H1 (cell line): ENCODE data around the gene SLC13A4. TPM values are rescaled to one million over a fixed set of nuclear protein-coding genes. Genes with fewer than 3 reads are reported as not detected.

ENCODE experiments used
- CTCF ChIA-PET: fragments of 300-600 bp; sonication (Branson Sonifier 250); formaldehyde crosslinking; loops from one replicate; lab custom pipeline; 2021; ENCODE audit not compliant: partially characterized antibody; lab: Charles Lee
- POLR2A ChIA-PET: fragments of 300-600 bp; sonication (Branson Sonifier 250); formaldehyde crosslinking; loops from one replicate; lab custom pipeline; 2021; ENCODE audit warnings: inconsistent platforms; ENCODE audit not compliant: partially characterized antibody; lab: Charles Lee
- DNase-seq, 2 experiments: peaks; one replicate each; pipeline versions ENCODE4 v3.0.0 to v3.0.0-alpha.2; 2010 to 2022; ENCODE audit warnings: low spot score in 2 of 2, low read depth in 1 of 2, mixed read lengths in 1 of 2
- FAIRE-seq: peaks from 2 replicates; lab custom pipeline; 2011; peaks lifted over from hg19 to GRCh38; lab: Jason Lieb, UNC
- H2AFZ ChIP-seq: 2 replicates; pipeline ENCODE4 v1.8.1; 2012; ENCODE audit warnings: low read length, inconsistent platforms
- H2AK5ac ChIP-seq: 2 replicates; pipeline ENCODE4 v1.6.1; 2013; ENCODE audit warnings: low read depth, low read length
- H2BK120ac ChIP-seq: replicated peaks from 2 replicates; pipeline ENCODE3; 2013; ENCODE audit warnings: low read depth, low read length, inconsistent platforms
- H2BK12ac ChIP-seq: 2 replicates; pipeline ENCODE4 v1.6.1; 2013; ENCODE audit warnings: low read depth, low read length
- H2BK15ac ChIP-seq: 2 replicates; pipeline ENCODE4 v1.6.1; 2013; ENCODE audit warnings: low read length
- H2BK20ac ChIP-seq: 2 replicates; pipeline ENCODE4 v1.6.1; 2013; ENCODE audit warnings: low read length
- H2BK5ac ChIP-seq: 2 replicates; pipeline ENCODE4 v1.6.1; 2013; ENCODE audit warnings: low read depth, low read length
- H3K14ac ChIP-seq: 2 replicates; pipeline ENCODE4 v1.6.1; 2013; ENCODE audit warnings: inconsistent platforms; ENCODE audit not compliant: insufficient read length
- H3K18ac ChIP-seq: 2 replicates; pipeline ENCODE4 v1.6.1; 2013; ENCODE audit warnings: low read length; ENCODE audit errors: extremely low read depth
- H3K23ac ChIP-seq: 2 replicates; pipeline ENCODE4 v1.6.1; 2013; ENCODE audit warnings: inconsistent platforms; ENCODE audit not compliant: insufficient read length
- H3K23me2 ChIP-seq: 2 replicates; pipeline ENCODE4 v1.6.1; 2013; ENCODE audit warnings: low read depth, low read length
- H3K27ac ChIP-seq: 2 replicates; pipeline ENCODE4 v1.6.1; 2011; ENCODE audit warnings: low read depth, low read length, inconsistent platforms
- H3K27me3 ChIP-seq, 4 experiments: replicated peaks in 1 of 4; 1 replicate in 1 of 4; 2 replicates in 3 of 4; pipeline versions ENCODE4 v1.6.1 to v1.8.1; 2011 to 2013; ENCODE audit warnings: low read length in 3 of 4, mild to moderate bottlenecking in 3 of 4, inconsistent platforms in 2 of 4, mixed read lengths in 2 of 4, moderate library complexity in 1 of 4; ENCODE audit not compliant: control insufficient read depth in 3 of 4, insufficient read depth in 3 of 4; ENCODE audit errors: extremely low read depth in 1 of 4
- H3K36me3 ChIP-seq, 4 experiments: 2 replicates each; pipeline versions ENCODE4 v1.6.1 to v1.8.1; 2011 to 2013; ENCODE audit warnings: mild to moderate bottlenecking in 4 of 4, low read length in 3 of 4, moderate library complexity in 2 of 4, control low read depth in 1 of 4, inconsistent platforms in 1 of 4; ENCODE audit not compliant: insufficient read depth in 4 of 4, control insufficient read depth in 2 of 4
- H3K4ac ChIP-seq: replicated peaks from 2 replicates; pipeline ENCODE3; 2013; ENCODE audit warnings: low read length, low read depth, mixed read lengths, inconsistent platforms; ENCODE audit not compliant: insufficient read length
- H3K4me1 ChIP-seq, 4 experiments: replicated peaks in 1 of 4; 1 replicate in 1 of 4; 2 replicates in 3 of 4; pipeline versions ENCODE4 v1.6.1 to v1.8.1; 2011 to 2013; ENCODE audit warnings: low read length in 3 of 4, inconsistent platforms in 2 of 4, mixed read lengths in 1 of 4; ENCODE audit not compliant: insufficient read depth in 4 of 4, control insufficient read depth in 3 of 4
- H3K4me2 ChIP-seq, 2 experiments: 2 replicates each; pipeline versions ENCODE4 v1.6.1 to v1.8.1; 2011 to 2013; ENCODE audit warnings: low read depth in 2 of 2, low read length in 2 of 2, control low read depth in 1 of 2, inconsistent platforms in 1 of 2, mild to moderate bottlenecking in 1 of 2; ENCODE audit not compliant: insufficient read depth in 1 of 2
- H3K4me3 ChIP-seq, 4 experiments: fragments of 200-600, 300-600 bp in 1 of 4; sonication (generic), shearing (Covaris generic), sonication (Bioruptor Twin) in 1 of 4; 2 replicates each; pipeline versions ENCODE4 v1.5.1 to v1.8.1; 2011 to 2016; ENCODE audit warnings: low read length in 4 of 4, low read depth in 3 of 4, control low read depth in 2 of 4, inconsistent platforms in 2 of 4, mild to moderate bottlenecking in 2 of 4, mixed read lengths in 1 of 4, moderate library complexity in 1 of 4; ENCODE audit not compliant: insufficient read depth in 2 of 4; ENCODE audit errors: extremely low read depth in 1 of 4
- H3K56ac ChIP-seq: replicated peaks from 2 replicates; pipeline ENCODE3; 2013; ENCODE audit warnings: low read depth, mild to moderate bottlenecking, mixed read lengths, low read length, inconsistent platforms; ENCODE audit not compliant: insufficient read length
- H3K79me1 ChIP-seq: 2 replicates; pipeline ENCODE4 v1.6.1; 2013; ENCODE audit warnings: low read depth, low read length, control low read depth
- H3K79me2 ChIP-seq, 2 experiments: 2 replicates each; pipeline versions ENCODE4 v1.6.1 to v1.8.1; 2012 to 2013; ENCODE audit warnings: low read length in 2 of 2, mild to moderate bottlenecking in 2 of 2, inconsistent platforms in 1 of 2; ENCODE audit not compliant: insufficient read depth in 2 of 2, control insufficient read depth in 1 of 2
- H3K9ac ChIP-seq, 4 experiments: replicated peaks in 1 of 4; 1 replicate in 1 of 4; 2 replicates in 3 of 4; pipeline versions ENCODE4 v1.6.1 to v1.8.1; 2011 to 2013; ENCODE audit warnings: low read depth in 3 of 4, low read length in 3 of 4, control low read depth in 2 of 4, mild to moderate bottlenecking in 2 of 4, moderate library complexity in 2 of 4, inconsistent platforms in 1 of 4; ENCODE audit errors: extremely low read depth in 1 of 4
- H3K9me3 ChIP-seq, 2 experiments: 2 replicates each; pipeline versions ENCODE4 v1.6.1 to v1.8.1; 2012 to 2013; ENCODE audit warnings: mild to moderate bottlenecking in 2 of 2, moderate library complexity in 2 of 2, control low read depth in 1 of 2, inconsistent platforms in 1 of 2, low read depth in 1 of 2, low read length in 1 of 2, mixed read lengths in 1 of 2; ENCODE audit not compliant: insufficient read depth in 2 of 2
- H4K20me1 ChIP-seq, 2 experiments: replicated peaks in 1 of 2; 2 replicates each; pipeline versions ENCODE3 to v1.8.1; 2011 to 2013; ENCODE audit warnings: inconsistent platforms in 2 of 2, low read length in 2 of 2, mild to moderate bottlenecking in 1 of 2; ENCODE audit not compliant: insufficient read depth in 2 of 2, control insufficient read depth in 1 of 2
- H4K5ac ChIP-seq: 2 replicates; pipeline ENCODE4 v1.6.1; 2013; ENCODE audit warnings: low read length, low read depth, mixed read lengths, inconsistent platforms; ENCODE audit not compliant: insufficient read length
- H4K8ac ChIP-seq: 2 replicates; pipeline ENCODE4 v1.8.0; 2013; ENCODE audit warnings: mild to moderate bottlenecking, moderate library complexity, low read length, inconsistent platforms; ENCODE audit not compliant: insufficient read depth; ENCODE audit errors: extremely low read depth
- H4K91ac ChIP-seq: replicated peaks from 2 replicates; pipeline ENCODE3; 2013; ENCODE audit warnings: low read length, mixed read lengths, inconsistent platforms; ENCODE audit not compliant: insufficient read length
- BACH1 ChIP-seq: IDR thresholded peaks from 2 replicates; pipeline ENCODE4 v1.6.1; 2012; ENCODE audit warnings: low read length, improper control_type of control experiment
- BRCA1 ChIP-seq: IDR thresholded peaks from 2 replicates; pipeline ENCODE4 v1.6.1; 2012; ENCODE audit warnings: low read depth, low read length, improper control_type of control experiment
- CBX5 ChIP-seq: fragments of 300-800, 300-1000 bp; sonication (generic); IDR thresholded peaks from 2 replicates; pipeline ENCODE4 v1.7.1; 2016; ENCODE audit warnings: antibody characterized with exemption, low read length, low read depth
- EGR1 ChIP-seq: IDR thresholded peaks from 2 replicates; pipeline ENCODE4 v1.6.1; 2011; ENCODE audit warnings: low read depth, low read length, borderline replicate concordance
- JUN ChIP-seq: IDR thresholded peaks from 2 replicates; pipeline ENCODE4 v1.6.1; 2011; ENCODE audit warnings: low read depth, mild to moderate bottlenecking, improper control_type of control experiment, low read length
- KDM5A ChIP-seq: fragments of 200-600 bp; IDR thresholded peaks from 2 replicates; pipeline ENCODE4 v1.7.1; 2012; ENCODE audit warnings: mild to moderate bottlenecking, low read length, inconsistent platforms, mixed read lengths
- MAFK ChIP-seq: IDR thresholded peaks from 2 replicates; pipeline ENCODE4 v1.6.1; 2012; ENCODE audit warnings: low read depth, mild to moderate bottlenecking, improper control_type of control experiment, low read length
- NANOG ChIP-seq: IDR thresholded peaks from 2 replicates; pipeline ENCODE4 v1.6.1; 2011; ENCODE audit warnings: low read length, low read depth, mild to moderate bottlenecking, inconsistent platforms; ENCODE audit not compliant: insufficient read depth, poor library complexity, severe bottlenecking
- RBBP5 ChIP-seq: IDR thresholded peaks from 2 replicates; pipeline ENCODE4 v1.7.1; 2012; ENCODE audit warnings: low read depth, mild to moderate bottlenecking, inconsistent platforms, low read length, moderate library complexity, borderline replicate concordance
- RFX5 ChIP-seq: IDR thresholded peaks from 2 replicates; pipeline ENCODE4 v1.6.1; 2011; ENCODE audit warnings: low read depth, low read length, improper control_type of control experiment, borderline replicate concordance
- SAP30 ChIP-seq: fragments of 300-600 bp; sonication (generic); IDR thresholded peaks from 2 replicates; pipeline ENCODE4 v1.7.1; 2012; ENCODE audit warnings: low read length, moderate library complexity, mild to moderate bottlenecking, inconsistent platforms; ENCODE audit not compliant: insufficient read depth, insufficient replicate concordance
- SIX5 ChIP-seq: IDR thresholded peaks from 2 replicates; pipeline ENCODE4 v1.6.1; 2011; ENCODE audit warnings: mild to moderate bottlenecking, low read depth, low read length
- SP4 ChIP-seq: IDR thresholded peaks from 2 replicates; pipeline ENCODE4 v1.6.1; 2012; ENCODE audit warnings: low read length, inconsistent platforms
- SUZ12 ChIP-seq: fragments of 200-600 bp; sonication (generic); IDR thresholded peaks from 2 replicates; pipeline ENCODE4 v1.6.1; 2012; ENCODE audit warnings: mild to moderate bottlenecking, inconsistent platforms, low read length, moderate library complexity, mixed read lengths
- TAF7 ChIP-seq: optimal IDR thresholded peaks from 2 replicates; pipeline ENCODE3; 2011; ENCODE audit warnings: low read depth, mild to moderate bottlenecking, inconsistent platforms, low read length, moderate library complexity, borderline replicate concordance
- WGBS, 2 experiments: shearing (Covaris generic) in 1 of 2; methylation state at CpG; one replicate each; pipeline versions ENCODE4 v1.1.6 to v1.1.7; 2013 to 2015; ENCODE audit warnings: low lambda C conversion rate in 2 of 2, mixed read lengths in 2 of 2, inconsistent platforms in 1 of 2, low coverage in 1 of 2, missing lambda C conversion rate in 1 of 2; ENCODE audit not compliant: insufficient replicate concordance in 2 of 2, insufficient coverage in 1 of 2, insufficient read length in 1 of 2; ENCODE audit errors: extremely low coverage in 1 of 2, missing lambda C conversion rate in 1 of 2; 5-methylcytosine and 5-hydroxymethylcytosine counted together
- polyA plus RNA-seq, 7 experiments: library from polyadenylated mRNA; depleted of rRNA in 3 of 7; stranded (reverse) in 5 of 7; unstranded in 2 of 7; fragments of >200 nt in 5 of 7; fragments of 200-250 nt in 2 of 7; gene quantifications; 1 replicate in 5 of 7; 2 replicates in 1 of 7; 4 replicates in 1 of 7; pipeline versions ENCODE4 v1.2.1 to v1.2.3, GENCODE V29; 2011 to 2013; ENCODE audit warnings: missing spikeins in 2 of 7, mixed read lengths in 2 of 7
- total RNA-seq: library from RNA; stranded (reverse); fragmentation: NEBNext Ultra II Directional; extraction: Animal tissue kit (Norgen Biotek cat#: 25700); gene quantifications from 2 replicates; pipeline ENCODE4 v1.2.1, GENCODE V29; 2021

Gene SLC13A4
- total and polyA plus RNA-seq, 2 of the 8 experiments (the other 6 are each of a cell fraction or from before 2014, with no cell fraction given) = 3.9 to 7.5 TPM

- 78% methylated on average over 3 of the region's 3 CpGs; no CpG with 5 or more reads in 1 of the 2 experiments for WGBS, 2 experiments
- CTCF ChIA-PET = interaction anchor here (1.0 to 5.5 kb wide), 5 partner anchors 14 to 347 kb away, joined by 3 to 26 read pairs (median 4); no protein-coding TSS in a partner anchor
- FAIRE-seq = no peak
These were observed 40.1 kb upstream of the SLC13A4 start for GRCh38 chr7:135768064-135768463.

More at GRCh38 chr7:135768064-135768463, 40.1 kb upstream of the SLC13A4 start:
- H2AFZ ChIP-seq = peak overlapping the region; percentile 15; the same call in 1 of the 2 replicates
- no peaks in the 10 kb centered on the region for H3K9me3 ChIP-seq
- TF ChIP-seq TAF7 = no peak
- TF ChIP-seq EGR1 = no peak
- no peak for TF ChIP-seq SUZ12
- no peak for TF ChIP-seq SAP30
- no peak for TF ChIP-seq BACH1
- TF ChIP-seq MAFK = no peak
- TF ChIP-seq CBX5 = no peak
- TF ChIP-seq RFX5 = no peak
- no peak for TF ChIP-seq SIX5
- TF ChIP-seq RBBP5 = no peak
- TF ChIP-seq BRCA1 = no peak
- no peak for TF ChIP-seq SP4
- no peak for TF ChIP-seq JUN
- no peak for TF ChIP-seq NANOG
- no peak for TF ChIP-seq KDM5A
- no peak overlapping the region for H3K23ac ChIP-seq
- no peak overlapping the region for H2BK5ac ChIP-seq
- H2BK12ac ChIP-seq = no peak overlapping the region
- H4K5ac ChIP-seq = no peak overlapping the region
- H3K56ac ChIP-seq = no peak overlapping the region
- POLR2A ChIA-PET = no interaction called here
- no peaks in the 10 kb centered on the region for H3K79me1 ChIP-seq
- H4K91ac ChIP-seq = no peak overlapping the region
- H3K4ac ChIP-seq = peak overlapping the region; percentile 48
- H2BK15ac ChIP-seq = peak overlapping the region; percentile 4; the same call in 1 of the 2 replicates
- peak in 1 of 2 experiments; percentile 29 for DNase-seq
- no peak overlapping the region for H3K4me2 ChIP-seq
- no peaks in the 10 kb centered on the region for H3K36me3 ChIP-seq
- no peak overlapping the region for H3K4me3 ChIP-seq
- no peak overlapping the region for H3K18ac ChIP-seq
- no peak overlapping the region for H3K27ac ChIP-seq
- H4K8ac ChIP-seq = no peak overlapping the region; the same call in 1 of the 2 replicates
- no peak overlapping the region for H2AK5ac ChIP-seq
- peaks cover 0 to under 1% (median 0%) of the 10 kb centered on the region in 4 experiments; a peak in 1 of 7 replicates for H3K4me1 ChIP-seq
- H3K79me2 ChIP-seq = no peaks in the 10 kb centered on the region
- no peaks in the 10 kb centered on the region for H3K27me3 ChIP-seq
- no peaks in the 10 kb centered on the region for H4K20me1 ChIP-seq
- H2BK120ac ChIP-seq = no peak overlapping the region
- no peak overlapping the region for H3K9ac ChIP-seq
- no peaks in the 10 kb centered on the region for H3K23me2 ChIP-seq
- no peak overlapping the region for H3K14ac ChIP-seq
- no peak overlapping the region for H2BK20ac ChIP-seq
